ENCODE measurements around the gene PALS2.

Gene PALS2, protein sequence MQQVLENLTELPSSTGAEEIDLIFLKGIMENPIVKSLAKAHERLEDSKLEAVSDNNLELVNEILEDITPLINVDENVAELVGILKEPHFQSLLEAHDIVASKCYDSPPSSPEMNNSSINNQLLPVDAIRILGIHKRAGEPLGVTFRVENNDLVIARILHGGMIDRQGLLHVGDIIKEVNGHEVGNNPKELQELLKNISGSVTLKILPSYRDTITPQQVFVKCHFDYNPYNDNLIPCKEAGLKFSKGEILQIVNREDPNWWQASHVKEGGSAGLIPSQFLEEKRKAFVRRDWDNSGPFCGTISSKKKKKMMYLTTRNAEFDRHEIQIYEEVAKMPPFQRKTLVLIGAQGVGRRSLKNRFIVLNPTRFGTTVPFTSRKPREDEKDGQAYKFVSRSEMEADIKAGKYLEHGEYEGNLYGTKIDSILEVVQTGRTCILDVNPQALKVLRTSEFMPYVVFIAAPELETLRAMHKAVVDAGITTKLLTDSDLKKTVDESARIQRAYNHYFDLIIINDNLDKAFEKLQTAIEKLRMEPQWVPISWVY

DNA sequence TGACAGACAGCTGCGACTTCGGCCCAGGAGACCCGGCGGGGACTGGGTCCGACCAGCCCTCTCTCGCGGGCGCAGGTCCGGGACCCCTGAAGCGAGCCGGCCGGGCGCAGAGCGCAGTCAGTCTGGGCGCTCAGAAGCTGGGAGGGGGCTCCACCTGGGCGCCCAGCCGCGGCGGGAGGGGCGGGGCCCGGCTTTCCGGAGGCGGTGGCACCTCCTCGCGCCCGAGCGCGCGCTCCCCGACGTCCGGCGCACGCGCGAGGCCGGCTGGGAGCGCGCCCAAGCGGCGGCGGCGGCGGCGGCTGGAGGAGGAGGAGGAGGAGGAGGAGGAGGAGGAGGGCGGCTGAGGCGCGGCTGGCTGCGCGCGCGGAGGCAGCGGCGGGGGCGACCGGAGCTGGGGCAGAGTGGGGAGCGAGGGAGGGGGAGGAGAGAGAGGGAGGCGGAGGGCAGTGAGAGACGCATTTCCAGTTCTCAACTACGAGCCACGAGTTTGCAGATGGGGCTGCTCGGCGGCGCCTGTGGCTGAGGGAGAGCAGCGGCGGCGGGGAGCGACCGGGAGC, at the start of gene PALS2:
PALS2 (plus strand) TSS at position 456 of the 557 bp plus-strand sequence. CDS start 50,216 bp downstream, outside the sequence.
- peak; percentile 57 to 59 for DNase-seq (ENCODE audit: low read depth in 2 of 2, low spot score in 1 of 2)

DNA sequence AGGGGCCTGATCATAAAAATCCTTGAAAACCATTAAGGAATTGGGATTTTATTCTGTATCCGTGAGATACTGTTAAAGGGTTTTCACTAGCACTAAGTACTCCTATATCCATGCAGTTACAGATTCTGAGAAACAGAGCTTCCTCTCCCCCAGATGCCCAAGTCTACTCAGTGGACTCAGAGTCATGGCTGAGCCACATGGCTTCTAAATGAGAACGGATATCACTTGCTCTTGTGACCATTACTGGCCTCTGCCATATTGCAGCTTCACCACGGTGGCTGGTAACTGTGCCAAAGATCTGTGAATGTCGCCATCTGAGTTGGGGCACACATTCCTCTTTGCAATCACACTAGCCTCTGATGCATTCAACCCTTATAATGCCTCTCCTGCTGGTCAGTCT, 42.0 kb upstream of the PALS2 start:
- DNase-seq (ENCODE audit: low read depth in 2 of 2, low spot score in 1 of 2): no peak

DNA sequence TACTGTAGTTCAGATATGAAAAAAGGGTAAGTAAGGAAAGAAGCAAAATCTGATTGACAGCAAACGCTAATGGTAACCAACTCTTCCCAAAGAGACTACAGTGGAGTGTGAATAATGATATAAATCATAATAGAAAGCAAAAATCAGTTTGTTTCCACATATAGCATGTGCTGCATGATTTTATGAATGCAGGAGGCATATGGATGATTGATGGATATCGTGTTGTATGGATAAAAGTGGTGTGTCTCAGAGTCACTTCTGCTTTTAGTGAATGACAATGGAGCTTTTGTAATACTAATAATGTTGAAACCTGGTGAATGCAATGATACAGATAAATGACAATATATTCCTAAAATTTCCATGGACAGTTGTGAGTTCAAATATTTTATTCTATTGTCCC, 36.6 kb upstream of the PALS2 start:
- no peak for DNase-seq (ENCODE audit: low read depth in 2 of 2, low spot score in 1 of 2)

DNA sequence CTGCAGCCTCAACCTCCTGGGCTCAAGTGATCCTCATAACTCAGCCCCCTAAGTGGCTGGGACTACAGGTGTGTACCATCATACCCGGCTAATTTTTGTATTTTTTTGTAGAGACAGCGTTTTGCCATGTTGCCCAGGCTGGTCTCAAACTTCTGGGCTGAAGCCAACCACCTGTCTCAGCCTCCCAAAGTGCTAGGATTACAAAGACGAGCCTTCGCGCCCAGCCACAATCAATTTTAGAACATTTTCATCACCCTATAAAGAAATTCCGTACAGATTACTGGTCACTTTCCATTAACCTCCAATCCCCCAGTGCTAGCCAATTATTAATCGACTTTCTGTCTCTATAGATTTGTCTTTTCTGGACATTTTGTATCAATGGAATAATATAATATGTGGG, 32.3 kb upstream of the PALS2 start:
- DNase-seq (ENCODE audit: low read depth in 2 of 2, low spot score in 1 of 2): no peak

DNA sequence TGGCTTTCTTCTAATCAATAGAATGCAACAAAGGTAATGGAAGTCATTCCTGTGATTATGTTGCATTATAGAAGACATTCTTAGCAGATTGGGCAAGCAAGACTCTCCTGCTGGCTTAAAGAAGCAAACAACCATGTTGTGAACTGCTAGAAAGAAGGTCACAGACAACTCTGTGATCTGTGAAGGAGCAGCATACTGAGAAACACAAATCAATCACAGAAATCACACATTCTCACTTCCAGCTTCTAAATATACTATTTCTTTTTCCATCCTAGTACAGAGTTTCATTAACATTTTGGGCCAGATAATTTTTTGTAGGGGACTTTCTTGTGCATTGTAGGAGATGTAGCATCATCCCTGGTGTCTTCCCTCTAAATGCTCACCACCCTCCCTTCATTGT, 28.0 kb upstream of the PALS2 start:
- no peak for DNase-seq (ENCODE audit: low read depth in 2 of 2, low spot score in 1 of 2)

DNA sequence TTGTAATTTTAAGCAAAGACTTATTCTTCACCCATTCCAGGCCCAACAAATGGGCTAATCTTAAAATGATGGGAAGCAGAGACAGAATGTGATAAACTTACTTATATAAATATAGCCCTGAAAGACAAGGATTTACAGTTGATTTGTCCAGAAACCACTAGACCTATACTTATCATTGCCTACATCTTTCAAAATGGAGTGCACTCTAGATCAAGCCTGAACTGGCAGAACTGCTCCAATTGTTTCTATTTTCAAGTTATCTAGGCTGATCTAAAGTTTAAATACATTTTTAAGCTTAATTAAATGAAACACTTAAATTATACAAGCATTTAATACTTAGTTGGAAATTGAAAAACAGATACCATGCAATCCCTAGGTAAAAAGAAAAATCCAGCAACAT, 24.9 kb upstream of the PALS2 start:
- DNase-seq (ENCODE audit: low read depth in 2 of 2, low spot score in 1 of 2): no peak

DNA sequence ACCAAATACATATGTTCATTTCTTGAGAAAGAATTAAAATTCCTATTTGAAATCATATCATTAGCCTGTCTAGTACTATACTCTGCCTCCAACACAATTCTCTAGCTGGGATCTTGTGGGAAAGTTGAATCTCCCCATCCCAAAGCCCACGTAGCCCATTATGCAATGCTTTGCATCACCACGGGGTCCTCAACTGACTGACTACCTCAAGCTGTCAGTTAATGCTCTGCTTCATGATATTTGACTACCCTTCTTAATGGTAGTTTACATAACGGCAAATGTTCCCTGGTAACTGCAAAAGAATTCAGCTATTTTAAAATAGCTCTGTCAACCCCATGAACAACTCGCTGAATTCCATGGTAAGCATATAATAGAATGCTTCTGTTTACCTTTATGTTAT, 23.3 kb upstream of the PALS2 start:
- no peak for DNase-seq (ENCODE audit: low read depth in 2 of 2, low spot score in 1 of 2)

DNA sequence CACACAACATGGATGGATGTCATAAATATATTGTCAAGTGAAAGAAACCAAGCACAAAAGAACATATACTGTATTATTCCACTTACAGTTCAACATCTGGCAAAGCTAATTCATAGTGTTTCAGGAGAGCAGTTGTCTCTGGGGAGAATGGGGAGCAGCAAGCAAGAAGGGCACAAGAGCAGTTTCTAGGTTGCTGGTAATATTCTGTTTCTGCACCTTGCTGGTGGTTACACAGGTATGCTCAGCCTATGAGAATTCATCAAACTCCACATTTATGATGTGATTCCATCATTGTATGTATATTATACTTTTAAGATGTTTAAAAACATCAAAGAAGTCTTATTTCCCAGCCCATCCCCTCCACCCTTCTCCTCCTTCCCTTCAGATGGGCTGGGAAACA, 18.1 kb upstream of the PALS2 start:
- DNase-seq (ENCODE audit: low read depth in 2 of 2, low spot score in 1 of 2): no peak

DNA sequence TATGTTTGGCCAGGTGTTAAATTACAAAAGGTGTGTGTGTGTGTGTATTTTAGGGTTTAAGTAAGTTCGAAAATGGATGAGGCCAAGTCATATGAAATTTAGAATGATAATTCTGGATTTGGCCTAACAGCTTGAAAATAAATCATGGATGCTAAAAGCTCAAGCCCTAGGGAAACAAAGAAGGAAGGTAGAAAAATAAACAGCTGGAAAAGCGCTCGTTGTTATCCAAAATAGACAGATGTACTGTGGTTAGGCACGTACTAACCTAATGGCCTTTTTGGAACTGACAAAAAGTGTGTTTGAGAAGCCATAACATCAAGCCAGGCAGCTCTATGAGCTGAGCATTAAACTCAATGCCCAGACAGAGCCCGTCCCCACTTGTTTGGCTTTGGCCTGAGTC, 17.5 kb upstream of the PALS2 start:
- no peak for DNase-seq (ENCODE audit: low read depth in 2 of 2, low spot score in 1 of 2)

DNA sequence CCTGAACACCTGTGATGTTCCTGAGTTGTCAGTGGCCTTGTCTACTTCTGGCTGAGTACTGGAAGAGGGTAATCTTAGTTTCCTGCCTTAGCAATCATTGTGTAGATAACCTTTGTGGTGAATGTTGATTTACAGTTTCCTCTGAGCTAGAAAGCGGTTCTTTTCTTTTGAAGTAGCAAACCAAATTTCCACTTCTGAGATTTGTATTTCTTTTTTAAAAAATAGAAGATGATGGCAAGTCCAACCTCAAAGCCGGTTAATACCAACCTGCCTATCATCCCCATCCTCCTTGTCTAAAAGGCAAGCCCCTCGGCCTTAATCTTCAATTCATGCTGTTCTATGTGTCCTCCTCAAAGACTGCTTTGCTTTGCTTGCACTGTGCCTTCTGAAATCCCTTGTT, 12.5 kb upstream of the PALS2 start:
- DNase-seq (ENCODE audit: low read depth in 2 of 2, low spot score in 1 of 2): no peak

DNA sequence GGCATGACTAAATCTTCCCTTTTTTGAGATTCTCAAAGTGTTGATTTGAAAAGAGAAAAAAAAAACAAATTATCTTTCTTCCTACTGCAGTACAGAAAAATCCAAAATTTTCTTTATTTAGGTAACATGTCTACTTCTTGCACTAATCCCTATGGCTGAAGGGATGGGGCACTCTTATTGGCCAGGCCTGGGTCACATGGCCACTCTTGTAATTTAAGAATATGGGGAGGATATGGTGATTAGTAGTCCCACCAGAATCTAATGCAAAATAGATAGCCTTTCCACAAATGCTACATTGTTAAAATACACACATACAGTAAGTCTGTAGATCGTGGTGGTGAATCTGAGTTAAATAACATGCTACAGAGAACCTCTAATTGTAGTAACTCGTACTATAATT, 7.0 kb upstream of the PALS2 start:
- DNase-seq (ENCODE audit: low read depth in 2 of 2, low spot score in 1 of 2): no peak

DNA sequence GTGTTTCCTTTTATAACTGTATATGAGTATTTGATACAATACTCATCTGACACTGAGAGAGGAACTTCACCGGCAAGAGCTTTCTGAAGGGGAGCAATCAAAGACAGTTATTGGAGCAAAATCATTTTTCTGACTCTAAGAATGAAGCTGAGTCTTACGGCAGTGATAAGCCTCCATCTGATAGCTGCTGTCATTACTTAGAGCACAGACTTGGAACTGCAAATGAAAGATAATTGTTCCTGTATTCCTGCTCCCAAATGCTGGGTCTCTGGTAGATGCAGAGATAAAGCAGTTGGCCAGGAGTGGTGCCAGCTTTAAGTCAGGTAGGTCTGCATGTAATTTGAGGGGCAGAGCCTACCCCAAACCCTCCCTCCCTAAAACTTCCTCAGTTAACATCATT, 2.3 kb upstream of the PALS2 start:
- no peak for DNase-seq (ENCODE audit: low read depth in 2 of 2, low spot score in 1 of 2)

DNA sequence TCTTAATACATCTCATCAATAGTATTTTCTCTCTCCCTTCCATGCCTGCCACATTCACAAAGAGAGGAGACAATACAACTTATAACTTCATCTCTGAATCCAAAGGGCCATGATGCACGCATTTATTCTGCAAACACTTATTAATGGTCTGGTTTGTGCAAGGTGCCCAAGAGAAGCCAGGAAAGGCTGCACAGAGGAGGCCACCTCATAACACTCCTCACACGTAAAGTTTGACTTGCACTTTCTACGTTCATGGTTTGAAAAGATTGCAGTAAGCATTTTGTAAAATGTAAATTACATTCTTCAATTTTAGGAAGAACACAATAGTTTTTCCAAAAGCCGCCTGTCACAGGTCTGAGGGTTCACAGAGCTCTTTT, 1.2 kb upstream of the PALS2 start:
- no peak for DNase-seq (ENCODE audit: low read depth in 2 of 2, low spot score in 1 of 2)

DNA sequence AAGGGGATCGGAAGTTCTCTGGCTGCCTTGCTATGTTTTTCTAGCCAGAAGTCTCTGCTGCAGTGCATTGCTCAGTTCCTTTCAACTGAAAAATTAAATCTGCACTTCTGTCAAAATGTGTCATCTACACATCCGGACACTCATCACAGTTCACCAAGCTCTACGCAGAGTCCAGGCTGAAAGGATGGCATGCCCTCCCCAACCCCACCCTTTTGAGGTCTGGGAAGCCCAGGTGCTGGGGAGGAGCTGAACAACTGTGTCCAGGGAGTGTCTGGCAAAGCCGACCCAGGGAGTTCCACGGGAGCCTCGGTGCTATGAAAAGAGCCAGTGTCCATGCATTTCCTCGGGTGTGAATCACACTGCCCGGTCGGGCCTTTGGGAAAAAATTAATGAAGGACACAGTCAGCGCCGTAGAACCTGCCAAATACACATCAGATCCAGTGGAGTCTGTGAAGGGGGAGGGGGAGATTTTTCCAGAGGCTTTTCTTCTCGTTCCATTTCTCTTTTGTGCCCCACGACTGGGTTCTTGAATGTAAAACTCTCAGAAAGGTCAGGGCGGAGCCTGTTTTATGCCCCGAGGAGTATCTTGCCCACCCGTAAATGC, 757 bp upstream of the PALS2 start:
- peak in 1 of 2 donors; percentile 13 for DNase-seq (ENCODE audit: low read depth in 2 of 2, low spot score in 1 of 2)

DNA sequence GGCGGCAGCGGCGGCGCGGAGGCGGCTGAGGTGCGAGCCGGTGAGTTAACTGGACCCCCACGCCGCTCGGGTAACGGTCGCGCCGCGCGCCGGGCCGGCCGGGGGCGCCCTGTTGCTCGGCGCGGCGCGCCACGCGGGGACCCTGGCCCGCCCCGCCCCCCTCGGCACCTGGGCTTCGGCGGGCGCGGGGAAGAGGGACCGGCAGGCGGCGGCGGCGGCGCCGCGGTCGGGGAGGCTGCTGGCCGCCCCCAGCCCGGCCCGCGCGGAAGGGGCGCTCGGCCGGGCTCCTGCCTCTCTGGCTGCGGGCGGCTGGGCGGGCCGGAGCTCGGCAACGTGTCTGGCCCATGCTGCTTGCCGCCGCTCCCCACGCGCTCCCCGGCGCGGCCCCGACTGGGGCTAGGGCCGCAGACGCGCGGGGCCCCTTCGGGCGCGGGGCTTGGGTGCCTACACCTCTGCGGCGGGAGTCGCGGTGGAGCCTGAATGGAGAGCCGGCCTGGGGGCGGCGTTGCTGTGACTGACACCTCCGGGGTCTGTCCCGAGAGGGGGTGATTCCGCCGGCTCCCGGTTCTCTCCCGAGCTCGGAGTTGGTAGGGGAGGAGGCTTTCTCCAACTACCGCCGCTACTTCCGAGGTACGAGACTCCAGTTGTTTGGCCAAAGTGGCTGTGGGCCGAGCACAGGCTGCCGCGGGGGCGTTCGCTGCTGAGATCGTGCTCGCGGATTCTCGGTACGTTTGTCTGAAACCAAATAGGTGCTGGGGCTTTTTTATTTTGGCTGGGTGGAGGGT, 494 bp downstream of the PALS2 start:
- no peak for DNase-seq (ENCODE audit: low read depth in 2 of 2, low spot score in 1 of 2)

DNA sequence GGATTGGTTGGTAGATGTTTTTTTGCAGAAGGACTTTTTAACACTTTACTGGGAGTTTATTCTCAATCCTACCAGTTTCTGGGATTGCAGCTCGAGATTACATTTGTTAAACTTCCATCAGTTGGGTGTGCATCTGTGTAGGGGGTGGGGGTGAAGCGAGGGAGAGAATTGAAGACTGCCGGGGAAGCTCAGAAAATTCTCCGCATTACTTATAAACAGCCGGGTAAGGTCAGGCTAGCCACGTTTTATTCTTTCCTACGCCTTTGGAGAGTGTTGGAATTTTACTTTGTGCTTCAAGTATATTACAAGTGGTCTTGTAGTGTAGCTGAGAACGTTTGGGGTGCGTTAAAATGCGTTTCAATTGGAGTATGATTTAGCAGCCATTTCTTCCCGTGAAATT, 1.1 kb downstream of the PALS2 start:
- DNase-seq (ENCODE audit: low read depth in 2 of 2, low spot score in 1 of 2): no peak

DNA sequence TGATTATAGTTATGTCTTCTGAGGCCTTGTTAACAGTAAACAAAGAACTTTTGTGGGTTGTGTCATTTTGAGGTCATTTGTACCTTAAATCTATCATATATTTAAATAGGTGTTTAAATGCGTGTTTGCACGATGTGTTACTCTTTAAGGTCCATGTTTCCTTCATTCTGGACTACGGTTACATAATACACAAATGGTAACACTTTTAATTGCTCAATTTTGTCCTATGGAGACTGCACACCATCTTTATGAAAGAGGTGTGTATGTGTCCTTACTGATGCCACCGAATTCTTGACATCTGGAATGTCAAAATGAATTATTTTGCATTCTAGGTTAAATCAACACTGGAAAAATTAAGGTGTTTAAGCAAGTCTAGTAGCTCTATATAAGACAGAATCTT, 1.7 kb downstream of the PALS2 start:
- no peak for DNase-seq (ENCODE audit: low read depth in 2 of 2, low spot score in 1 of 2)

DNA sequence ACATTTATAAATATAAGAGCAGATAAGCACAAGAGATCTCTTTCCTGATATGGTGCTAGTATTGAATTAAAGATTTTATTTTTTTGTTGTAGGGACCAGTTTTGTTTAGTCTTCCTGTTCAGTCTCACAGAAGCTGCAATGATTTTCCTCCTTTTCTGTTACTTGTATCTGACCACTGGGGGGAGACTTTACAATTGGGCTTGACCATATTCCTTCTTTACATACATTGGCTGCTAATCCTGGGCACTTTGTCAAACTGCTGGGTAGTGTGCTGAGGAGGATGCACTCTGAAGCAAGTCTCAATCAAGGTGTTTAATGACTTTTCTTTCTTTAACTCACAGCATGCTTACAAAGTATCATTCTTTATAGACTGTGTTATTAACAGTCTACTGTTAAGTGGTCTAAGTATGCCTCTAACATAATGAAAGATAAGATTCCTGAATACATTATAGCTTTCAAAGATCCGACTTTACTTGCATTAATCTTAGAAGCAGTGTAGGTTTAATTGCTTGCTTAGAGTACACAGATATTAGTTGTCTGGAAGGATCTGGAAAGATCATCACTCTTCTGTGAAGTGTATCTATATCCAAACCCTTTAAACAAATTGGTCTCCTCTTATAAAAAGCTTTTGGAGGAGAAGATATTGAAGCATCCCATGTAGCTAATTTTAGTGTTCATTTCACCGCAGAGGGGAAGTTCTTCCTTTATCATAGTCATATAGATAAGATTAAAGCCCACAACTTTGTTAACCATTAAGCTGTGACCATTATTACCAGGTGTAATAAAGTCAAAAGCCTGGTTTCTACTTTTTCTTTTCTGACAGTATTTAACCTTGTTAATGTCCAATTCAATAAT, 3.1 kb downstream of the PALS2 start:
- DNase-seq (ENCODE audit: low read depth in 2 of 2, low spot score in 1 of 2): no peak

DNA sequence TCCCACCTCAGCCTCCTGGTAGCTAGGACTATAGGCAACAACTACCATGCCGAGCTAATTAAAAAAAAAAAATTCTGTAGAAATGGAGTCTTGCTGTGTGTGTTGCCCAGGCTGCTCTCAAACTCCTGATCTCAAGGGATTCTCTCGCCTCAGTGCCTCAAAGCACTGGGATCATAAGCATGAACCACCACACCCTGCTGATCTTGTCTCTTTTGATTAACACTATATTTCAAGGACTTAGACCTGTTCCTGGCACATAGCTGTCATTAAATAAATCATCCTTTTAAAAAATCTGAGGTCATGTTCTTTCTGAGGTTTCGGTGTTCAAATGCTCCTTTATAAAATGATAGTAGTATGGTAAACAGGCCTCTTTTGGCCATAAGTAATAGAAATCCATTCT, 4.8 kb downstream of the PALS2 start:
- no peak for DNase-seq (ENCODE audit: low read depth in 2 of 2, low spot score in 1 of 2)

DNA sequence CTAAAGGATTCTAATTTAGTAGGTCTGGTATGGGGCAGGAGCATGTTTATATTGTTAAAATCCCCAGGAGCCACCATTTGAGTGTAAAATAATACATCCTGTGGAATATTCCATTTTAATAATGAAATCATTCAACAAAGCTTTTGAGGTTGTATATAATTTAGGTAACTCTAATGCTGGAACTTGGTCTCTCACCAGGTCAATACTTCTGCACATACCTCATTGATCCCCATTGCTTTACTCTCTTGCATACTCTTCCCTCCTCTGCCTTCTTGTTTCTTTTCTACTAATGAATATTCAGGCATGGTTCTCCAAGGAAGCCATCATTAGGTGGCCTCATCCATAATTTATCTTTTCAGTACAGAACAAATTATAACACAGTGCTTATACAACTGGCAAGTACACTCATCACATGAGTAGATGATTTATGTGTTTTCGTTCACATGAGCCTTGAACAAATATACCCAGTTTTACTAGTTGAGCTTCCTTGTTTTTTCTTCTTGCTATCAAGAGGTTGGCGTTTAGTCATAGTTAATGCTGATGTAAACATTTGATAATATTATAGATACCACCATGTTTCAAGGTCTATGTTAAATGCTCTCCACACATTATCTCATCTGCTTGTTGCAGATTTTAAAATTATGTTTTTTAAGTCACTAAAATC, 7.2 kb downstream of the PALS2 start:
- DNase-seq (ENCODE audit: low read depth in 2 of 2, low spot score in 1 of 2): no peak

Data from stimulated activated CD8-positive, alpha-beta memory T cell treated with anti-CD3 and anti-CD28 coated beads, Interleukin-4, amount 100 ng/mL, for 1 hour (primary cell).